ENCODE results near the gene CTDSPL. TPM values are rescaled to one million over a fixed set of nuclear protein-coding genes. Genes with fewer than 3 reads are reported as not detected.
A peak's percentile ranks its signal among the peaks of the same experiment; 100 is the strongest.

CTDSPL gene
- polyA plus RNA-seq, 1 of the 3 experiments (the other 2 are of a cell fraction) = 22.1 TPM

DNA sequence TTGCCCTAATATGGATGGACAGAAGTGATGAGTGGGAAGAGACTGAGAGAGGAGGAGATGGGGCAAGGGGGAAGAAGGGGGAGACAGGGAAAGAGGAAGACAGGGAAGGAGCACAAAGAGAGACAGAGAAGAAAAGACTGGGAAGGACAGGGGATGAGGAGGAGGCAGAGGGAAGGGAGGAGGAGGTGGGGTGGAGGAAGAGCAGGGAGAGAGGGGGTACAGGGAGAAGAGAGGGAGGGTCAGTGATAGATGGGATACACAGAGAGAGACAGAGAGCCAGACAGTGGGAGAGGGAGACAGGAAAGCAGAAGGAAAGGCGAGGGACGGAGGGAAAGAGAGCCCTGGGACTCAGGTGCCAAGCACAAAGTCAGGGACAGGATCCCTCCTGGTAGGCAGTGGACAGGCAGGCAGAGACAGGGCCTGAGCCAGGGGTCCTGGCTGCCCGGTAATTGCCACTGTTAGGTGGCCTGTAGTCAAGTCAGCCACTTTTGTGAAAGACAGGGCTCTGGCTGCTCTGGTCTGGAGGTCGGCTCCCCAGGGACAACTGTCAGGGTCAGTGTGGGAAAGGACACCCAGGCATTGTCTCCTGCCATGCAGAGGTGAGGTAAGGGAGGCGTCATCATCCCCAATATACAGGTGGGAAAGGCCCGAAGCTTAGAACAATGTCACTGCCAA lies 138.7 kb downstream of the CTDSPL start:
- no peaks in the 10 kb centered on the region for H3K79me2 ChIP-seq (ENCODE audit: insufficient read depth)
- H3K9me2 ChIP-seq = no peaks in the 10 kb centered on the region
- H4K20me1 ChIP-seq (ENCODE audit: insufficient read depth) = no peaks in the 10 kb centered on the region
- ChIA-PET POLR2A (no interaction called here), CTCF (interaction anchor here (1.2 to 5.4 kb wide), 4 partner anchors 20 to 479 kb away, joined by 4 to 77 read pairs (median 10); no protein-coding TSS in a partner anchor)
- no peak overlapping the region for H2AFZ ChIP-seq (ENCODE audit: low read depth)
- no peaks in the 10 kb centered on the region for H3F3A ChIP-seq (replicated peaks; ENCODE audit: insufficient read depth)
- H3K9ac ChIP-seq = no peak overlapping the region
- TF ChIP-seq FOXM1 (IDR thresholded peaks at IDR 0.05; ENCODE audit: low read depth) = no peak
- H3K4me1 ChIP-seq (ENCODE audit: control insufficient read depth in 1 of 2, insufficient read depth in 2 of 2, low read depth in 1 of 2, low read length in 1 of 2) = peaks cover 5 to 12% of the 10 kb centered on the region in 2 experiments; a peak in 2 of 4 replicates
- peaks cover 0 to 4% of the 10 kb centered on the region in 2 experiments for H3K36me3 ChIP-seq (replicated peaks in 1 of 2; ENCODE audit: control insufficient read depth in 1 of 2, insufficient read depth in 2 of 2, low read length in 1 of 2)
- no peak for DNase-seq
- no peaks in the 10 kb centered on the region for H3K27me3 ChIP-seq (ENCODE audit: insufficient read depth)
- no peak overlapping the region for H3K4me3 ChIP-seq (ENCODE audit: low read depth in 2 of 2, low read length in 1 of 2)
- no peak overlapping the region for H3K27ac ChIP-seq (ENCODE audit: low read depth in 2 of 2, low read length in 1 of 2)
- 98% methylated on average over 5 of the region's 6 CpGs for WGBS (ENCODE audit: low lambda C conversion rate)
- H3K9me3 ChIP-seq = no peaks in the 10 kb centered on the region
- H3K4me2 ChIP-seq = no peak overlapping the region

DNA sequence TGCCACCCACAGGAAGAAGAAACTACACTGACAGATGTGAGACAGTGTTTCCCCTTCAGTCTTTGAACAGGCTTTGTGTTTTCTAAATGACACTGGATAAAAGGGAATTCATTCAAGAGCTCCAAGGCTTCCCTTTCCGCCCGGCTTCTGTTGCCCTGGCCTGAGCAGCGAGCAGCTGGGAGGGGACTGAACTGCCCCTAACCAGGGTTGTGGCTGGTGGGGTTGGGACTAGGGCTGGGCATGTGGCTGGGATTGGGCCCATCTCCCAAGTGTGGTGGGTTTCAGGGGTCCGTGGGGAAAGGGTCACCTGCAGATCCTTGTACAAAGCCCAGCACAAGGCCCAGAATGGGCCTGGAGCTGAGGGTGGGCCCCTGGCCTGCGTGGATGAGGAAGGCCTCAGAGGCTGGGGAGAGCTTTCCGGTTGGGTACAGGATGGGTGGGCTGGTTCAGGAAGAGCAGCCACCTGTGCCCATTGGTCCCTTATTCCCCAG lies 139.3 kb downstream of the CTDSPL start:
- no peak overlapping the region for H2AFZ ChIP-seq (ENCODE audit: low read depth)
- no peaks in the 10 kb centered on the region for H3K27me3 ChIP-seq (ENCODE audit: insufficient read depth)
- no peaks in the 10 kb centered on the region for H3K9me3 ChIP-seq
- WGBS (ENCODE audit: low lambda C conversion rate) = 90% methylated on average over 4 of the region's 6 CpGs
- no peak overlapping the region for H3K4me3 ChIP-seq (ENCODE audit: low read depth in 2 of 2, low read length in 1 of 2)
- ChIA-PET CTCF (interaction anchor here (0.9 to 5.4 kb wide), 7 partner anchors 19 to 478 kb away, joined by 3 to 77 read pairs (median 5); no protein-coding TSS in a partner anchor), POLR2A (no interaction called here)
- H3K4me2 ChIP-seq = no peak overlapping the region
- H3F3A ChIP-seq (replicated peaks; ENCODE audit: insufficient read depth) = no peaks in the 10 kb centered on the region
- no peaks in the 10 kb centered on the region for H3K9me2 ChIP-seq
- H3K79me2 ChIP-seq (ENCODE audit: insufficient read depth) = no peaks in the 10 kb centered on the region
- no peak for DNase-seq
- no peak overlapping the region for H3K9ac ChIP-seq
- peaks cover 5 to 11% of the 10 kb centered on the region in 2 experiments; a peak in 2 of 4 replicates for H3K4me1 ChIP-seq (ENCODE audit: control insufficient read depth in 1 of 2, insufficient read depth in 2 of 2, low read depth in 1 of 2, low read length in 1 of 2)
- TF ChIP-seq TEAD4 (IDR thresholded peaks at IDR 0.05; ENCODE audit: borderline replicate concordance, insufficient read depth) = no peak
- TF ChIP-seq, protein P1, sequence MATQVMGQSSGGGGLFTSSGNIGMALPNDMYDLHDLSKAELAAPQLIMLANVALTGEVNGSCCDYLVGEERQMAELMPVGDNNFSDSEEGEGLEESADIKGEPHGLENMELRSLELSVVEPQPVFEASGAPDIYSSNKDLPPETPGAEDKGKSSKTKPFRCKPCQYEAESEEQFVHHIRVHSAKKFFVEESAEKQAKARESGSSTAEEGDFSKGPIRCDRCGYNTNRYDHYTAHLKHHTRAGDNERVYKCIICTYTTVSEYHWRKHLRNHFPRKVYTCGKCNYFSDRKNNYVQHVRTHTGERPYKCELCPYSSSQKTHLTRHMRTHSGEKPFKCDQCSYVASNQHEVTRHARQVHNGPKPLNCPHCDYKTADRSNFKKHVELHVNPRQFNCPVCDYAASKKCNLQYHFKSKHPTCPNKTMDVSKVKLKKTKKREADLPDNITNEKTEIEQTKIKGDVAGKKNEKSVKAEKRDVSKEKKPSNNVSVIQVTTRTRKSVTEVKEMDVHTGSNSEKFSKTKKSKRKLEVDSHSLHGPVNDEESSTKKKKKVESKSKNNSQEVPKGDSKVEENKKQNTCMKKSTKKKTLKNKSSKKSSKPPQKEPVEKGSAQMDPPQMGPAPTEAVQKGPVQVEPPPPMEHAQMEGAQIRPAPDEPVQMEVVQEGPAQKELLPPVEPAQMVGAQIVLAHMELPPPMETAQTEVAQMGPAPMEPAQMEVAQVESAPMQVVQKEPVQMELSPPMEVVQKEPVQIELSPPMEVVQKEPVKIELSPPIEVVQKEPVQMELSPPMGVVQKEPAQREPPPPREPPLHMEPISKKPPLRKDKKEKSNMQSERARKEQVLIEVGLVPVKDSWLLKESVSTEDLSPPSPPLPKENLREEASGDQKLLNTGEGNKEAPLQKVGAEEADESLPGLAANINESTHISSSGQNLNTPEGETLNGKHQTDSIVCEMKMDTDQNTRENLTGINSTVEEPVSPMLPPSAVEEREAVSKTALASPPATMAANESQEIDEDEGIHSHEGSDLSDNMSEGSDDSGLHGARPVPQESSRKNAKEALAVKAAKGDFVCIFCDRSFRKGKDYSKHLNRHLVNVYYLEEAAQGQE (IDR thresholded peaks at IDR 0.05; ENCODE audit: low read depth, low read length) = no peak
- no peak overlapping the region for H3K27ac ChIP-seq (ENCODE audit: low read depth in 2 of 2, low read length in 1 of 2)
- no peaks in the 10 kb centered on the region for H4K20me1 ChIP-seq (ENCODE audit: insufficient read depth)
- peaks cover 0 to 6% of the 10 kb centered on the region in 2 experiments for H3K36me3 ChIP-seq (replicated peaks in 1 of 2; ENCODE audit: control insufficient read depth in 1 of 2, insufficient read depth in 2 of 2, low read length in 1 of 2)

DNA sequence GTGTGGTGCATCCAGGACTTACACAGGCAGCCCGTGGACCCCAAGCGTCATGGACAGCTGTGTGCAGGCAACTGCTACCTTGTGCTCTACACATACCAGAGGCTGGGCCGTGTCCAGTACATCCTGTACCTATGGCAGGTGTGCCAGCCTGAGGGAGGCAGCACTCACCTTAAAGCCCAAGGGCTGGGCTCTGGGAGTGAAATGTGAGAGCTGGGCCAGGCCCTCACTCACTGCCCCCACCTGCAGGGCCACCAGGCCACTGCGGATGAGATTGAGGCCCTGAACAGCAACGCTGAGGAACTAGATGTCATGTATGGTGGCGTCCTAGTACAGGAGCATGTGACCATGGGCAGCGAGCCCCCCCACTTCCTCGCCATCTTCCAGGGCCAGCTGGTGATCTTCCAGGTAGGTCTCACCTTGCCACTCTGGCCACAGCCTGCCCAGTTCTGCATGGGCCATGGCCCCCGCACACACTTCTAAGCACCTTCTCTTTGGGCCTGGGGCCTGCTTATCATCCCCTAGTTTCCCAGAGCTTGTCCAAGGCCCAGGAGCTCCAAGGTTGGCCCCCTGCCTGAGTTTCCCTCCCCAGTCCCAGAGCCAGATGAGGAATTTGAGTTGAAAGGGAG lies 139.9 kb downstream of the CTDSPL start:
- CTCF ChIA-PET = interaction anchor here (0.9 to 5.4 kb wide), 8 partner anchors 18 to 478 kb away, joined by 3 to 77 read pairs (median 5); no protein-coding TSS in a partner anchor
- Histone ChIP-seq H3K9me2 (no peaks in the 10 kb centered on the region), H3K9me3 (no peaks in the 10 kb centered on the region), H3K36me3 (replicated peaks in 1 of 2; ENCODE audit: control insufficient read depth in 1 of 2, insufficient read depth in 2 of 2, low read length in 1 of 2) (peaks cover 0 to 11% of the 10 kb centered on the region in 2 experiments), H3F3A (replicated peaks; ENCODE audit: insufficient read depth) (no peaks in the 10 kb centered on the region), H2AFZ (ENCODE audit: low read depth) (no peak overlapping the region), H3K4me1 (ENCODE audit: control insufficient read depth in 1 of 2, insufficient read depth in 2 of 2, low read depth in 1 of 2, low read length in 1 of 2) (peaks cover 5 to 11% of the 10 kb centered on the region in 2 experiments; a peak in 2 of 4 replicates), H3K9ac (no peak overlapping the region), H4K20me1 (ENCODE audit: insufficient read depth) (no peaks in the 10 kb centered on the region), H3K4me3 (ENCODE audit: low read depth in 2 of 2, low read length in 1 of 2) (no peak overlapping the region), H3K4me2 (no peak overlapping the region), H3K27ac (ENCODE audit: low read depth in 2 of 2, low read length in 1 of 2) (no peak overlapping the region), H3K79me2 (ENCODE audit: insufficient read depth) (no peaks in the 10 kb centered on the region), H3K27me3 (ENCODE audit: insufficient read depth) (no peaks in the 10 kb centered on the region)
- WGBS (ENCODE audit: low lambda C conversion rate) = 100% methylated on average over 3 of the region's 9 CpGs
- POLR2A ChIA-PET = no interaction called here
- no peak for DNase-seq
- TF ChIP-seq NRF1 (IDR thresholded peaks at IDR 0.05; ENCODE audit: low read depth, low read length) = no peak
- no peak for TF ChIP-seq MEF2A (IDR thresholded peaks at IDR 0.05; ENCODE audit: borderline replicate concordance, low read depth)
- peak; percentile 10; the same call in 1 of the 2 replicates for TF ChIP-seq RAD21 (IDR thresholded peaks at IDR 0.05; ENCODE audit: low read length)
- TF ChIP-seq, protein P2, sequence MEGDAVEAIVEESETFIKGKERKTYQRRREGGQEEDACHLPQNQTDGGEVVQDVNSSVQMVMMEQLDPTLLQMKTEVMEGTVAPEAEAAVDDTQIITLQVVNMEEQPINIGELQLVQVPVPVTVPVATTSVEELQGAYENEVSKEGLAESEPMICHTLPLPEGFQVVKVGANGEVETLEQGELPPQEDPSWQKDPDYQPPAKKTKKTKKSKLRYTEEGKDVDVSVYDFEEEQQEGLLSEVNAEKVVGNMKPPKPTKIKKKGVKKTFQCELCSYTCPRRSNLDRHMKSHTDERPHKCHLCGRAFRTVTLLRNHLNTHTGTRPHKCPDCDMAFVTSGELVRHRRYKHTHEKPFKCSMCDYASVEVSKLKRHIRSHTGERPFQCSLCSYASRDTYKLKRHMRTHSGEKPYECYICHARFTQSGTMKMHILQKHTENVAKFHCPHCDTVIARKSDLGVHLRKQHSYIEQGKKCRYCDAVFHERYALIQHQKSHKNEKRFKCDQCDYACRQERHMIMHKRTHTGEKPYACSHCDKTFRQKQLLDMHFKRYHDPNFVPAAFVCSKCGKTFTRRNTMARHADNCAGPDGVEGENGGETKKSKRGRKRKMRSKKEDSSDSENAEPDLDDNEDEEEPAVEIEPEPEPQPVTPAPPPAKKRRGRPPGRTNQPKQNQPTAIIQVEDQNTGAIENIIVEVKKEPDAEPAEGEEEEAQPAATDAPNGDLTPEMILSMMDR (IDR thresholded peaks at IDR 0.05) = peak; percentile 22

All from SK-N-SH (cell line).